ENCODE results near the gene RANBP3. TPM values are rescaled to one million over a fixed set of nuclear protein-coding genes. Genes with fewer than 3 reads are reported as not detected.
A peak's percentile ranks its signal among the peaks of the same experiment; 100 is the strongest.

RANBP3 gene
- total and polyA plus RNA-seq, 7 donors: 27.0 to 86.4 (median 63.1) TPM

DNA sequence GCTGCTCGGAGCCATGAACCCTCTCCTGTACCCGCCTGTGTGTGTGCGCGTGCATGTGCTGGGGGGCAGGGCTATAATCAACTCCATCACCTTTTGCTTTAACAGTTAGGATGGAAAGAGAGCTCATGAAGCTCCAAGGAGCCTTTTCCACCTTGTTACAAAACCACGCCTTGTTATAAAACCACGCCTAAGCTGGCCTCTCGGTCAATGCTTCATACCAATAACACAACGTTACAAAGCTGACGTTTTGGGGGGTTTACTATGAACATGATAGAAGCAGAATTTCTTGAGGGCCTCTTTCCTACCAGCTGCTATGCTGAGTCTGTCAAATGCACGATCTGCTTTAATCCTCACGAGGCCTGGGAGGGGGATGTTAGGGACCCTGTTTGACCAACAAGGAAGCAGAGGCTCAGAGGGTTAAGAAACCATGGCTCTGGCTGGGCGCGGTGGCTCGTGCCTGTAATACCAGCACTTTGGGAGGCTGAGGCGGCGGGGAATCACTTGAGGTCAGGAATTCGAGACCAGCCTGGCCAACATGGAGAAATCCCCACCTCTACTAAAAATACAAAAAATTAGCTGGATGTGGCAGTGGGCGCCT, 52.0 kb downstream of the RANBP3 start:
- Histone ChIP-seq H3K4me3 (no peak overlapping the region), H3K36me3 (peaks cover 44 to 92% (median 56%) of the 10 kb centered on the region in 4 donors), H3K9me3 (no peaks in the 10 kb centered on the region), H3K4me1 (peaks cover 3 to 57% (median 33%) of the 10 kb centered on the region in 4 donors), H3K27ac (peak overlapping the region; percentile 74 to 85 (median 80)), H3K27me3 (no peaks in the 10 kb centered on the region)
- no peak for DNase-seq
- WGBS, 2 donors: 29 to 74% methylated on average over 18 of the region's 18 CpGs
- intact Hi-C loops (cut with DNase I): no loop called here
- TF ChIP-seq, protein P1, sequence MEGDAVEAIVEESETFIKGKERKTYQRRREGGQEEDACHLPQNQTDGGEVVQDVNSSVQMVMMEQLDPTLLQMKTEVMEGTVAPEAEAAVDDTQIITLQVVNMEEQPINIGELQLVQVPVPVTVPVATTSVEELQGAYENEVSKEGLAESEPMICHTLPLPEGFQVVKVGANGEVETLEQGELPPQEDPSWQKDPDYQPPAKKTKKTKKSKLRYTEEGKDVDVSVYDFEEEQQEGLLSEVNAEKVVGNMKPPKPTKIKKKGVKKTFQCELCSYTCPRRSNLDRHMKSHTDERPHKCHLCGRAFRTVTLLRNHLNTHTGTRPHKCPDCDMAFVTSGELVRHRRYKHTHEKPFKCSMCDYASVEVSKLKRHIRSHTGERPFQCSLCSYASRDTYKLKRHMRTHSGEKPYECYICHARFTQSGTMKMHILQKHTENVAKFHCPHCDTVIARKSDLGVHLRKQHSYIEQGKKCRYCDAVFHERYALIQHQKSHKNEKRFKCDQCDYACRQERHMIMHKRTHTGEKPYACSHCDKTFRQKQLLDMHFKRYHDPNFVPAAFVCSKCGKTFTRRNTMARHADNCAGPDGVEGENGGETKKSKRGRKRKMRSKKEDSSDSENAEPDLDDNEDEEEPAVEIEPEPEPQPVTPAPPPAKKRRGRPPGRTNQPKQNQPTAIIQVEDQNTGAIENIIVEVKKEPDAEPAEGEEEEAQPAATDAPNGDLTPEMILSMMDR (IDR thresholded peaks at IDR 0.05): no peak
- TF ChIP-seq POLR2A (IDR thresholded peaks at IDR 0.05): no peak
- TF ChIP-seq POLR2AphosphoS5 (IDR thresholded peaks at IDR 0.05): no peak
- no peak for TF ChIP-seq EP300 (IDR thresholded peaks at IDR 0.05)

DNA sequence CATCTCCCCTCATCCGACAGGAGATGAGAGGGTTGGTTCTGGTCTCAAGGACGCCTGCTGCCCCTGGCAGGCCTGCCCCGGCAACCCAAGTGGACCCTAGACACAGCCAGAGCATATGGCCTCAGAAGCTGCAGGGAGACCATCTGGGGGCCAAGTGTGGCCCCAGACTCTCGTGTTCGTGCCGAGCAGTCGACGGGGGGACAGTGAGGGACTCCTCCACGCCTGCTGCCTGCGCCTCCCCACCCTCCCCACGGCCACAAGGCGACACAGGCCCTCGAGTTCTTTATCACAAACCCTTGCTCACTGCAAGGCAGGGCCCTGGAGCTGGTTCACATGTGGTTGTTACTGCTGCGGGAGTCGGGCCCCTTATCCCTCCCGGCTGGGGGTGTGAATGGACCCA, 54.6 kb downstream of the RANBP3 start:
- Histone ChIP-seq H3K36me3 (peaks cover 50 to 92% (median 63%) of the 10 kb centered on the region in 4 donors), H3K9me3 (no peaks in the 10 kb centered on the region), H3K27ac (no peak overlapping the region), H3K4me3 (no peak overlapping the region), H3K4me1 (peaks cover 3 to 39% (median 33%) of the 10 kb centered on the region in 4 donors), H3K27me3 (no peaks in the 10 kb centered on the region)
- 96 to 97% methylated on average over 16 of the region's 16 CpGs for WGBS, 2 donors
- TF ChIP-seq POLR2A (IDR thresholded peaks at IDR 0.05) (no peak), POLR2AphosphoS5 (IDR thresholded peaks at IDR 0.05) (no peak), EP300 (IDR thresholded peaks at IDR 0.05) (no peak)
- TF ChIP-seq, protein P1 (IDR thresholded peaks at IDR 0.05): no peak
- no peak for DNase-seq
- intact Hi-C loops (cut with DNase I): no loop called here

DNA sequence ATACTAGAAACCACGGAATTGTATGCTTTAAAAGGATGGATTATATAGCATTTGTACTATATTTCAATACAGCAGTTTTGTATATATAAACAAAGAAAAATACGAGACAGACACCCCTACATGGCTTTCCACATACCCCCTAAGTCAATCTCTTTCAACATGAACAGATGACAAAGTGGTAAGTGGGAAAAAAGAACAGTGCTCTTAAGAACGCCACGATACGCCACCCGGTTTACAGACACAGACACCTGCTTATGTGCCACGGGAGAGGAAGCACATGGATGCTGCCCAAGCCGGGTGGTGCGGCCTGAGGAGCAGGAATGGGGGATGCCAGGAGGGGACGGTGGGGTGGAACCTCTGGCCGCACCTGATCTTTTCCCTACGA, 55.8 kb downstream of the RANBP3 start:
- no peak for TF ChIP-seq POLR2AphosphoS5 (IDR thresholded peaks at IDR 0.05)
- TF ChIP-seq, protein P1 (IDR thresholded peaks at IDR 0.05): no peak
- intact Hi-C loops (cut with DNase I): no loop called here
- Histone ChIP-seq H3K4me3 (no peak overlapping the region), H3K27me3 (no peaks in the 10 kb centered on the region), H3K27ac (peak overlapping the region in 1 of 4 donors; percentile 61), H3K36me3 (peaks cover 60 to 94% (median 70%) of the 10 kb centered on the region in 4 donors), H3K4me1 (peaks cover 3 to 27% (median 21%) of the 10 kb centered on the region in 4 donors), H3K9me3 (no peaks in the 10 kb centered on the region)
- DNase-seq: no peak
- WGBS, 2 donors: 93% methylated on average over 12 of the region's 12 CpGs

DNA sequence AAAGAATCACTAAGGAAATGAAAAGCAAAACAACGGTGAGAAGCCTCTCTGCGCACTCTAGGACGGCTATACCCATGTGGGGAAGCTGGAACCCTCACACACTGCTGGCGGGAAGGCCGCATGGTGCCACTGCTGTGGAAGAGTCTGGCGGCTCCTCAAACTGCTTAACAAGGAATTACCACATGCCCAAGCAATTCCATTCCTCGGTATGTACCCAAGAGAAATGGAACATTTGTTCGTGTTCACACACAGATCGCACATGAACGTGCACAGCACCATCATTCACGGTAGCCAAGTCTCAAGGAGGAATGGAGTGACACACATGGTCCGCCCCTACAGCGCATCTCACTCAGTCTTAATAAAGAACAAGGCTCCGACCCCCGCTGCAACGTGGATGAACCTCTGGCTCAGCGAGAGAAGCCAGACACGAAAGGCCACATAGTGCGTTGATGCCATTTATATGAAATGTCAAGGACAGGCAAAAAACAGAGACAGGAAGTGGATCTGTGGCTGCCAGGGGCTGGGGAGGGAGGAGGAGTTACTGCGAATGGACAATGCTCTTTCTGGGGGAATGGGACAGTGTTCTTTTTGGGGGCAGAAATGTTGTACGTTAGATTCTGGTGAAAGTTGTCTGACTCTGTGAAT, 56.3 kb downstream of the RANBP3 start:
- Histone ChIP-seq H3K4me3 (no peak overlapping the region), H3K27me3 (no peaks in the 10 kb centered on the region), H3K36me3 (peaks cover 64 to 95% (median 74%) of the 10 kb centered on the region in 4 donors), H3K9me3 (no peaks in the 10 kb centered on the region), H3K4me1 (peaks cover 3 to 22% (median 16%) of the 10 kb centered on the region in 4 donors), H3K27ac (peak overlapping the region in 2 of 4 donors; percentile 10 to 61)
- intact Hi-C loops (cut with DNase I): no loop called here
- DNase-seq: no peak
- 92 to 94% methylated on average over 21 of the region's 21 CpGs for WGBS, 2 donors
- peak in 1 of 4 donors; percentile 14 for TF ChIP-seq POLR2AphosphoS5 (IDR thresholded peaks at IDR 0.05)
- TF ChIP-seq, protein P1 (IDR thresholded peaks at IDR 0.05): no peak
- no peak for TF ChIP-seq EP300 (IDR thresholded peaks at IDR 0.05)
- no peak for TF ChIP-seq POLR2A (IDR thresholded peaks at IDR 0.05)
